SU-DHL-6 (cell line): Measurements from ENCODE around the gene DYNLT5.

Source experiments
- H2AFZ ChIP-seq: fragments of 200-600 bp; sonication (generic); 2 replicates; pipeline ENCODE4 v1.6.1; 2014; ENCODE audit warnings: low read depth, mild to moderate bottlenecking, moderate library complexity, mixed read lengths, antibody characterized with exemption, low read length; ENCODE audit not compliant: severe bottlenecking
- H3F3A ChIP-seq: fragments of 200-600 bp; shearing (Covaris generic); 2 replicates; pipeline ENCODE4 v1.6.0; 2016; ENCODE audit warnings: antibody characterized with exemption, mild to moderate bottlenecking; ENCODE audit not compliant: insufficient read depth
- H3K27ac ChIP-seq: fragments of 200-600 bp; sonication (generic); 2 replicates; pipeline ENCODE4 v1.5.1; 2016; ENCODE audit warnings: low read depth, mild to moderate bottlenecking, low read length, moderate library complexity, mixed read lengths
- H3K27me3 ChIP-seq: fragments of 200-600 bp; sonication (generic), shearing (Covaris generic); 2 replicates; pipeline ENCODE4 v1.6.0; 2014; ENCODE audit warnings: mild to moderate bottlenecking, low read length
- H3K36me3 ChIP-seq: fragments of 200-600 bp; sonication (generic); 2 replicates; pipeline ENCODE4 v1.6.1; 2014; ENCODE audit warnings: mild to moderate bottlenecking, low read length, mixed read lengths
- H3K4me2 ChIP-seq: fragments of 300-600, 200-600 bp; shearing (Covaris generic), sonication (generic); 2 replicates; pipeline ENCODE4 v1.6.0; 2014; ENCODE audit warnings: low read length, low read depth, mild to moderate bottlenecking; ENCODE audit not compliant: poor library complexity, severe bottlenecking
- H3K4me3 ChIP-seq: fragments of 200-600 bp; sonication (generic); 2 replicates; pipeline ENCODE4 v1.5.1; 2014; ENCODE audit warnings: antibody characterized with exemption, low read length, mild to moderate bottlenecking, mixed read lengths; ENCODE audit not compliant: insufficient read depth, poor library complexity, severe bottlenecking
- H3K79me2 ChIP-seq: fragments of 200-600 bp; sonication (generic); 2 replicates; pipeline ENCODE4 v1.6.1; 2014; ENCODE audit warnings: mild to moderate bottlenecking, low read length, moderate library complexity; ENCODE audit not compliant: insufficient read depth
- H3K9ac ChIP-seq: fragments of 200-600 bp; sonication (generic); 2 replicates; pipeline ENCODE4 v1.7.0; 2014; ENCODE audit warnings: mild to moderate bottlenecking, low read length
- H3K9me2 ChIP-seq: fragments of 200-600 bp; sonication (generic); replicated peaks from 2 replicates; pipeline ENCODE4 v1.6.1; 2014; ENCODE audit warnings: low read length; ENCODE audit not compliant: insufficient read depth
- H3K9me3 ChIP-seq: fragments of 200-600 bp; sonication (generic); 2 replicates; pipeline ENCODE4 v1.6.1; 2014; ENCODE audit warnings: low read length, mixed read lengths; ENCODE audit not compliant: insufficient read depth
- H4K20me1 ChIP-seq: fragments of 200-600 bp; sonication (generic); 2 replicates; pipeline ENCODE4 v1.6.1; 2014; ENCODE audit warnings: low read depth, mild to moderate bottlenecking, antibody characterized with exemption, low read length, moderate library complexity, mixed read lengths
- EZH2phosphoT487 ChIP-seq: fragments of 200-600 bp; sonication (generic), shearing (Covaris generic); conservative IDR thresholded peaks from 2 replicates; pipeline ENCODE4 v1.6.1; 2018; ENCODE audit warnings: mild to moderate bottlenecking, antibody characterized with exemption, low read length, moderate library complexity, mixed read lengths
- TF ChIP-seq, protein P1 (sequence below): fragments of 200-600 bp; sonication (generic); IDR thresholded peaks from one replicate; pipeline ENCODE4 v1.5.1; 2017; ENCODE audit warnings: antibody characterized with exemption, mild to moderate bottlenecking, low read length, moderate library complexity; ENCODE audit not compliant: insufficient read depth, poor library complexity, severe bottlenecking

The DYNLT5 gene

DNA sequence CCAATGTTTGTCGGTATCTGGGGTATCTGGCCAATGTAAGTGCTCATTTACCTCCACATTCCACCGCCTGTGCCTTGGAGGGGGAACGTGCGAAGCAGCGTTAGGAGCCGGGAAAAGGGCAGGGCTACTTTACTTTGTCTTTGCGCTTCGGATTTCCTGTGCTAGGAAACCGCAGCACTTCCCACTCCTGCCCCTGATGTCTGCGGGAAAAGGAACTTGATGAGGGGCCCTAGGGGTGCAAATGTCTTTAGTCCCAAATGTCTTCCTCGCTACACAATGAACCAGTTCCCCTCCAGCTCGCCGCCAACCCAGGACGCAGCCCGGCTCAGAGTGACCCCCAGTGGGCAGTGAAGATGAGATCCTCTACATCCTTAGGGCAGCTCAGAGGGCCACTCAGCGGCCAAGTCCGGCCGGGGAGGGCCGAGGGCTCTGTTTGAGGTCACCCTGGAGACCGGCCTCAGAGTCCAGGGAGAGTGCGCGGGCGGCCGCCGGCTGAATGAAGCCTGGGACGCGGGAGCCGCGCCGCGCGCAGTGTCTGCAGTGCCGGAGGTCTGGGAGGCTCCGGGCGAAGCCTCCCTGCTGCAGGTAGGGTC, at the start of gene DYNLT5:
TSS of gene DYNLT5 (plus strand) at position 460 of the 593 bp plus-strand sequence. CDS start 2,200 bp downstream, outside the sequence.
- no peaks in the 10 kb centered on the region for H3K9me2 ChIP-seq
- TF ChIP-seq EZH2phosphoT487 = no peak
- TF ChIP-seq, protein P1, sequence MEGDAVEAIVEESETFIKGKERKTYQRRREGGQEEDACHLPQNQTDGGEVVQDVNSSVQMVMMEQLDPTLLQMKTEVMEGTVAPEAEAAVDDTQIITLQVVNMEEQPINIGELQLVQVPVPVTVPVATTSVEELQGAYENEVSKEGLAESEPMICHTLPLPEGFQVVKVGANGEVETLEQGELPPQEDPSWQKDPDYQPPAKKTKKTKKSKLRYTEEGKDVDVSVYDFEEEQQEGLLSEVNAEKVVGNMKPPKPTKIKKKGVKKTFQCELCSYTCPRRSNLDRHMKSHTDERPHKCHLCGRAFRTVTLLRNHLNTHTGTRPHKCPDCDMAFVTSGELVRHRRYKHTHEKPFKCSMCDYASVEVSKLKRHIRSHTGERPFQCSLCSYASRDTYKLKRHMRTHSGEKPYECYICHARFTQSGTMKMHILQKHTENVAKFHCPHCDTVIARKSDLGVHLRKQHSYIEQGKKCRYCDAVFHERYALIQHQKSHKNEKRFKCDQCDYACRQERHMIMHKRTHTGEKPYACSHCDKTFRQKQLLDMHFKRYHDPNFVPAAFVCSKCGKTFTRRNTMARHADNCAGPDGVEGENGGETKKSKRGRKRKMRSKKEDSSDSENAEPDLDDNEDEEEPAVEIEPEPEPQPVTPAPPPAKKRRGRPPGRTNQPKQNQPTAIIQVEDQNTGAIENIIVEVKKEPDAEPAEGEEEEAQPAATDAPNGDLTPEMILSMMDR = no peak
- no peak within 1 kb of the TSS for H3K4me2 ChIP-seq
- no peaks in the 10 kb centered on the region for H3K36me3 ChIP-seq
- H3K27ac ChIP-seq = no peak within 1 kb of the TSS
- no peak within 1 kb of the TSS for H3K4me3 ChIP-seq
- no peaks in the 10 kb centered on the region for H3F3A ChIP-seq
- no peak within 1 kb of the TSS for H2AFZ ChIP-seq
- no peaks in the 10 kb centered on the region for H4K20me1 ChIP-seq
- no peaks in the 10 kb centered on the region for H3K27me3 ChIP-seq
- H3K79me2 ChIP-seq = no peaks in the 10 kb centered on the region
- H3K9ac ChIP-seq = no peak within 1 kb of the TSS
- H3K9me3 ChIP-seq = no peaks in the 10 kb centered on the region

- no peak overlapping the region for H3K9ac ChIP-seq
These were observed 47.9 kb upstream of the DYNLT5 start for GRCh38 chr1:66704177-66704875.

GRCh38 chr1:66705110-66705509, 47.1 kb upstream of the DYNLT5 start:
- no peak overlapping the region for H3K4me3 ChIP-seq
- TF ChIP-seq, protein P1 = no peak
- no peak for TF ChIP-seq EZH2phosphoT487
- H3K27ac ChIP-seq = no peak overlapping the region

More at GRCh38 chr1:66704177-66704875, 47.9 kb upstream of the DYNLT5 start:
- no peaks in the 10 kb centered on the region for H3K27me3 ChIP-seq
- no peak overlapping the region for H3K27ac ChIP-seq
- H3F3A ChIP-seq = no peaks in the 10 kb centered on the region
- no peak overlapping the region for H2AFZ ChIP-seq
- no peaks in the 10 kb centered on the region for H3K9me2 ChIP-seq
- H3K4me2 ChIP-seq = no peak overlapping the region
- H3K79me2 ChIP-seq = no peaks in the 10 kb centered on the region
- no peaks in the 10 kb centered on the region for H3K36me3 ChIP-seq
- TF ChIP-seq, protein P1 = no peak
- no peak for TF ChIP-seq EZH2phosphoT487
- no peaks in the 10 kb centered on the region for H4K20me1 ChIP-seq
- no peaks in the 10 kb centered on the region for H3K9me3 ChIP-seq
- H3K4me3 ChIP-seq = no peak overlapping the region

More at GRCh38 chr1:66705110-66705509, 47.1 kb upstream of the DYNLT5 start:
- no peaks in the 10 kb centered on the region for H3K79me2 ChIP-seq
- H3K9me3 ChIP-seq = no peaks in the 10 kb centered on the region
- H4K20me1 ChIP-seq = no peaks in the 10 kb centered on the region
- H2AFZ ChIP-seq = no peak overlapping the region
- H3K27me3 ChIP-seq = no peaks in the 10 kb centered on the region
- no peaks in the 10 kb centered on the region for H3K9me2 ChIP-seq
- H3K9ac ChIP-seq = no peak overlapping the region
- no peaks in the 10 kb centered on the region for H3F3A ChIP-seq
- no peaks in the 10 kb centered on the region for H3K36me3 ChIP-seq
- H3K4me2 ChIP-seq = no peak overlapping the region
